ENCODE measurements around the gene SPINT1.

SPINT1 gene

GRCh38 chr15:40843885-40844695 lies at the start of gene SPINT1:
Gene SPINT1 (plus strand): TSS chr15:40844048. CDS start chr15:40844555, 507 bp downstream.
- peak; percentile 44 for DNase-seq (ENCODE audit: low read depth, low spot score)

GRCh38 chr15:40796041-40796440 lies 47.8 kb upstream of the SPINT1 start:
- no peak for DNase-seq (ENCODE audit: low read depth, low spot score)

- no peak for DNase-seq (ENCODE audit: low read depth, low spot score)
Measured at GRCh38 chr15:40796512-40796911, 47.3 kb upstream of the SPINT1 start.

GRCh38 chr15:40799523-40799922 lies 44.3 kb upstream of the SPINT1 start:
- no peak for DNase-seq (ENCODE audit: low read depth, low spot score)

- DNase-seq (ENCODE audit: low read depth, low spot score): no peak
Measured at GRCh38 chr15:40803076-40803475, 40.8 kb upstream of the SPINT1 start.

- DNase-seq (ENCODE audit: low read depth, low spot score): no peak
Measured at GRCh38 chr15:40803688-40804087, 40.2 kb upstream of the SPINT1 start.

GRCh38 chr15:40806672-40807027 lies 37.2 kb upstream of the SPINT1 start:
- no peak for DNase-seq (ENCODE audit: low read depth, low spot score)

GRCh38 chr15:40807028-40807887 lies 36.6 kb upstream of the SPINT1 start, which contains the start of the genes DNAJC17 and ZFYVE19:
Gene DNAJC17 (minus strand): TSS chr15:40807473. CDS start chr15:40807446, 27 bp downstream.
Gene ZFYVE19 (plus strand): TSS chr15:40807089. CDS start chr15:40807590, 501 bp downstream.
- DNase-seq (ENCODE audit: low read depth, low spot score): peak; percentile 99

GRCh38 chr15:40807888-40808461 lies 35.9 kb upstream of the SPINT1 start:
- no peak for DNase-seq (ENCODE audit: low read depth, low spot score)

GRCh38 chr15:40808861-40809450 lies 34.9 kb upstream of the SPINT1 start:
- no peak for DNase-seq (ENCODE audit: low read depth, low spot score)

GRCh38 chr15:40812721-40813425 lies 31.0 kb upstream of the SPINT1 start:
- DNase-seq (ENCODE audit: low read depth, low spot score): no peak

- DNase-seq (ENCODE audit: low read depth, low spot score): peak; percentile 76
Measured at GRCh38 chr15:40815042-40815698, 28.7 kb upstream of the SPINT1 start.

GRCh38 chr15:40819048-40819447 lies 24.8 kb upstream of the SPINT1 start:
- DNase-seq (ENCODE audit: low read depth, low spot score): no peak

- no peak for DNase-seq (ENCODE audit: low read depth, low spot score)
Measured at GRCh38 chr15:40821195-40821594, 22.7 kb upstream of the SPINT1 start.

GRCh38 chr15:40823572-40824343 lies 20.1 kb upstream of the SPINT1 start:
- DNase-seq (ENCODE audit: low read depth, low spot score): no peak

- peak; percentile 73 for DNase-seq (ENCODE audit: low read depth, low spot score)
Measured at GRCh38 chr15:40825661-40826422, 18.0 kb upstream of the SPINT1 start.

GRCh38 chr15:40826423-40827075 lies 17.3 kb upstream of the SPINT1 start:
- peak; percentile 52 for DNase-seq (ENCODE audit: low read depth, low spot score)

- DNase-seq (ENCODE audit: low read depth, low spot score): no peak
Measured at GRCh38 chr15:40828447-40829036, 15.3 kb upstream of the SPINT1 start, which contains the start of gene PPP1R14D. Gene PPP1R14D (minus strand): TSS chr15:40828708. CDS start chr15:40828641, 67 bp downstream.
